ENCODE results near the gene CINP.
"Not testable (repeated sequence)": the region's sequence is repeated elsewhere in the genome, so short reads cannot be mapped to it uniquely, and the experiment has no call there.

CINP gene

GRCh38 chr14:102335163-102335562, 27.5 kb downstream of the CINP start:
- Mint-ChIP-seq H3K36me3 (ENCODE audit: low read depth) (peaks cover 62% of the 10 kb centered on the region), H3K27ac (no peak overlapping the region)
- TF ChIP-seq CTCF (IDR thresholded peaks at IDR 0.05): no peak

GRCh38 chr14:102333795-102334705, 28.6 kb downstream of the CINP start:
- peaks cover 62% of the 10 kb centered on the region for H3K36me3 Mint-ChIP-seq (ENCODE audit: low read depth)
- peaks cover 5% of the 10 kb centered on the region for H3K4me1 Mint-ChIP-seq

More at GRCh38 chr14:102335163-102335562, 27.5 kb downstream of the CINP start:
- no peaks in the 10 kb centered on the region for H3K27me3 Mint-ChIP-seq (ENCODE audit: low read depth, poor library complexity)
- H3K4me1 Mint-ChIP-seq: peaks cover 5% of the 10 kb centered on the region
- H3K9me3 Mint-ChIP-seq: no peaks in the 10 kb centered on the region
- no peak overlapping the region for H3K4me3 Mint-ChIP-seq
- no peak for DNase-seq

GRCh38 chr14:102333390-102333789, 29.3 kb downstream of the CINP start:
- no peaks in the 10 kb centered on the region for H3K9me3 Mint-ChIP-seq
- H3K4me3 Mint-ChIP-seq: no peak overlapping the region
- peaks cover 5% of the 10 kb centered on the region for H3K4me1 Mint-ChIP-seq
- no peak for TF ChIP-seq CTCF (IDR thresholded peaks at IDR 0.05)
- no peaks in the 10 kb centered on the region for H3K27me3 Mint-ChIP-seq (ENCODE audit: low read depth, poor library complexity)
- peaks cover 61% of the 10 kb centered on the region for H3K36me3 Mint-ChIP-seq (ENCODE audit: low read depth)
- DNase-seq: no peak
- H3K27ac Mint-ChIP-seq: no peak overlapping the region

More at GRCh38 chr14:102333795-102334705, 28.6 kb downstream of the CINP start:
- no peak for TF ChIP-seq CTCF (IDR thresholded peaks at IDR 0.05)
- Mint-ChIP-seq H3K9me3 (no peaks in the 10 kb centered on the region), H3K27me3 (ENCODE audit: low read depth, poor library complexity) (no peaks in the 10 kb centered on the region), H3K4me3 (no peak overlapping the region), H3K27ac (no peak overlapping the region)
- no peak for DNase-seq

- H3K4me1 Mint-ChIP-seq: peaks cover 15% of the 10 kb centered on the region
- no peak for TF ChIP-seq CTCF (IDR thresholded peaks at IDR 0.05)
- DNase-seq: no peak
- H3K27me3 Mint-ChIP-seq (ENCODE audit: low read depth, poor library complexity): no peaks in the 10 kb centered on the region
- H3K4me3 Mint-ChIP-seq: no peak overlapping the region
- H3K36me3 Mint-ChIP-seq (ENCODE audit: low read depth): peaks cover 45% of the 10 kb centered on the region
- no peak overlapping the region for H3K27ac Mint-ChIP-seq
- no peaks in the 10 kb centered on the region for H3K9me3 Mint-ChIP-seq
Observed at GRCh38 chr14:102330806-102331205, 31.9 kb downstream of the CINP start.

GRCh38 chr14:102329381-102329780, 33.3 kb downstream of the CINP start:
- H3K4me3 Mint-ChIP-seq; H3K27ac Mint-ChIP-seq; H3K27me3 Mint-ChIP-seq (ENCODE audit: low read depth, poor library complexity); DNase-seq; H3K9me3 Mint-ChIP-seq: not testable (repeated sequence)
- Mint-ChIP-seq H3K4me1 (peaks cover 15% of the 10 kb centered on the region), H3K36me3 (ENCODE audit: low read depth) (peaks cover 37% of the 10 kb centered on the region)

GRCh38 chr14:102326583-102326982, 36.1 kb downstream of the CINP start:
- Mint-ChIP-seq H3K27me3 (ENCODE audit: low read depth, poor library complexity) (no peaks in the 10 kb centered on the region), H3K27ac (peak overlapping the region; percentile 45), H3K4me3 (no peak overlapping the region), H3K4me1 (peaks cover 9% of the 10 kb centered on the region), H3K36me3 (ENCODE audit: low read depth) (peaks cover 25% of the 10 kb centered on the region), H3K9me3 (no peaks in the 10 kb centered on the region)
- no peak for TF ChIP-seq CTCF (IDR thresholded peaks at IDR 0.05)
- no peak for DNase-seq
